HUES48 (cell line): ENCODE results near the gene USP24.
"Not testable (repeated sequence)": the region's sequence is repeated elsewhere in the genome, so short reads cannot be mapped to it uniquely, and the experiment has no call there.

Experiments used
- H3K27ac ChIP-seq: one replicate; pipeline ENCODE4 v1.7.0; 2013; ENCODE audit warnings: low read depth, low read length, inconsistent platforms
- H3K27me3 ChIP-seq: 2 replicates; pipeline ENCODE4 v1.6.1; 2013; ENCODE audit warnings: mild to moderate bottlenecking, low read length; ENCODE audit not compliant: control insufficient read depth, insufficient read depth
- H3K36me3 ChIP-seq: 2 replicates; pipeline ENCODE4 v1.6.1; 2013; ENCODE audit warnings: low read length; ENCODE audit not compliant: control insufficient read depth, insufficient read depth
- H3K4me1 ChIP-seq: 2 replicates; pipeline ENCODE4 v1.6.1; 2013; ENCODE audit warnings: mild to moderate bottlenecking, low read length; ENCODE audit not compliant: control insufficient read depth, insufficient read depth
- H3K4me3 ChIP-seq: 2 replicates; pipeline ENCODE4 v1.5.1; 2013; ENCODE audit warnings: mild to moderate bottlenecking, low read depth, low read length
- H3K9ac ChIP-seq: 2 replicates; pipeline ENCODE4 v1.6.1; 2013; ENCODE audit warnings: mild to moderate bottlenecking, low read depth, low read length, moderate library complexity
- H3K9me3 ChIP-seq: 2 replicates; pipeline ENCODE4 v1.6.1; 2013; ENCODE audit warnings: low read length; ENCODE audit not compliant: control insufficient read depth, insufficient read depth

USP24 gene

GRCh38 chr1:55118651-55119329 lies 96.4 kb downstream of the USP24 start:
- Histone ChIP-seq H3K27ac (no peak overlapping the region), H3K4me3 (no peak overlapping the region), H3K9me3 (no peaks in the 10 kb centered on the region), H3K36me3 (peaks cover 71% of the 10 kb centered on the region), H3K9ac (no peak overlapping the region), H3K4me1 (no peaks in the 10 kb centered on the region), H3K27me3 (no peaks in the 10 kb centered on the region)

GRCh38 chr1:55117941-55118340 lies 97.2 kb downstream of the USP24 start:
- Histone ChIP-seq H3K9me3 (no peaks in the 10 kb centered on the region), H3K27ac (no peak overlapping the region), H3K4me1 (no peaks in the 10 kb centered on the region), H3K4me3 (no peak overlapping the region), H3K9ac (no peak overlapping the region), H3K27me3 (no peaks in the 10 kb centered on the region), H3K36me3 (peaks cover 69% of the 10 kb centered on the region)

- H3K4me1 ChIP-seq, H3K9me3 ChIP-seq, H3K9ac ChIP-seq, H3K27ac ChIP-seq, H3K4me3 ChIP-seq, H3K27me3 ChIP-seq: not testable (repeated sequence)
- H3K36me3 ChIP-seq = peaks cover 80% of the 10 kb centered on the region
These were observed 106.2 kb downstream of the USP24 start for GRCh38 chr1:55109005-55109404.

- Histone ChIP-seq H3K36me3 (peaks cover 87% of the 10 kb centered on the region), H3K27me3 (no peaks in the 10 kb centered on the region), H3K9me3 (no peaks in the 10 kb centered on the region), H3K4me1 (no peaks in the 10 kb centered on the region), H3K9ac (no peak overlapping the region), H3K4me3 (no peak overlapping the region), H3K27ac (no peak overlapping the region)
These were observed 108.1 kb downstream of the USP24 start for GRCh38 chr1:55107101-55107500.

GRCh38 chr1:55103891-55104290 lies 111.3 kb downstream of the USP24 start:
- no peak overlapping the region for H3K27ac ChIP-seq
- no peaks in the 10 kb centered on the region for H3K27me3 ChIP-seq
- H3K4me3 ChIP-seq = no peak overlapping the region
- H3K9me3 ChIP-seq = no peaks in the 10 kb centered on the region
- no peak overlapping the region for H3K9ac ChIP-seq
- H3K36me3 ChIP-seq = peaks cover 92% of the 10 kb centered on the region
- no peaks in the 10 kb centered on the region for H3K4me1 ChIP-seq

- H3K27ac ChIP-seq = no peak overlapping the region
- H3K4me3 ChIP-seq = no peak overlapping the region
- H3K36me3 ChIP-seq = peaks cover 90% of the 10 kb centered on the region
- peaks cover 18% of the 10 kb centered on the region for H3K4me1 ChIP-seq
- no peak overlapping the region for H3K9ac ChIP-seq
- no peaks in the 10 kb centered on the region for H3K9me3 ChIP-seq
- H3K27me3 ChIP-seq = no peaks in the 10 kb centered on the region
These were observed 120.1 kb downstream of the USP24 start for GRCh38 chr1:55095095-55095494.

- H3K4me1 ChIP-seq = peaks cover 9% of the 10 kb centered on the region
- no peak overlapping the region for H3K27ac ChIP-seq
- H3K36me3 ChIP-seq = peaks cover 90% of the 10 kb centered on the region
- no peak overlapping the region for H3K4me3 ChIP-seq
- H3K9me3 ChIP-seq = no peaks in the 10 kb centered on the region
- H3K9ac ChIP-seq = no peak overlapping the region
- H3K27me3 ChIP-seq = no peaks in the 10 kb centered on the region
These were observed 122.7 kb downstream of the USP24 start for GRCh38 chr1:55092475-55092874.

GRCh38 chr1:55089683-55090082 lies 125.5 kb downstream of the USP24 start:
- H3K9ac ChIP-seq = no peak overlapping the region
- no peaks in the 10 kb centered on the region for H3K9me3 ChIP-seq
- H3K27ac ChIP-seq = no peak overlapping the region
- no peak overlapping the region for H3K4me3 ChIP-seq
- H3K36me3 ChIP-seq = peaks cover 82% of the 10 kb centered on the region
- H3K4me1 ChIP-seq = 0 out of 2 replicates have a peak, but pooled peaks cover 4% of the 10 kb centered on the region
- no peaks in the 10 kb centered on the region for H3K27me3 ChIP-seq

GRCh38 chr1:55088413-55088812 lies 126.8 kb downstream of the USP24 start:
- H3K4me1 ChIP-seq = 0 out of 2 replicates have a peak, but pooled peaks cover 4% of the 10 kb centered on the region
- no peak overlapping the region for H3K27ac ChIP-seq
- no peaks in the 10 kb centered on the region for H3K27me3 ChIP-seq
- H3K4me3 ChIP-seq = no peak overlapping the region
- peaks cover 82% of the 10 kb centered on the region for H3K36me3 ChIP-seq
- no peaks in the 10 kb centered on the region for H3K9me3 ChIP-seq
- H3K9ac ChIP-seq = no peak overlapping the region

- Histone ChIP-seq H3K27ac (no peak overlapping the region), H3K9me3 (no peaks in the 10 kb centered on the region), H3K27me3 (no peaks in the 10 kb centered on the region), H3K36me3 (peaks cover 82% of the 10 kb centered on the region), H3K4me1 (0 out of 2 replicates have a peak, but pooled peaks cover 4% of the 10 kb centered on the region), H3K9ac (no peak overlapping the region), H3K4me3 (no peak overlapping the region)
These were observed 127.7 kb downstream of the USP24 start for GRCh38 chr1:55087439-55087838.

- peaks cover 30% of the 10 kb centered on the region; the same call in 1 of the 2 replicates for H3K4me1 ChIP-seq
- H3K4me3 ChIP-seq = no peak overlapping the region
- no peak overlapping the region for H3K9ac ChIP-seq
- no peak overlapping the region for H3K27ac ChIP-seq
- peaks cover 88% of the 10 kb centered on the region for H3K36me3 ChIP-seq
- H3K9me3 ChIP-seq = no peaks in the 10 kb centered on the region
- no peaks in the 10 kb centered on the region for H3K27me3 ChIP-seq
These were observed 130.9 kb downstream of the USP24 start for GRCh38 chr1:55084257-55084656.
